ENCODE measurements around the gene PLG. TPM values are rescaled to one million over a fixed set of nuclear protein-coding genes. Genes with fewer than 3 reads are reported as not detected.
"Not testable (repeated sequence)": the region's sequence is repeated elsewhere in the genome, so short reads cannot be mapped to it uniquely, and the experiment has no call there.

PLG gene
- polyA plus RNA-seq, 2 of the 4 experiments (the other 2 are of a cell fraction), result not detected

- 32% methylated on average over 2 of the region's 2 CpGs for WGBS (ENCODE audit: missing lambda C conversion rate)
- POLR2A ChIA-PET, result no interaction called here
- no peak overlapping the region for H3K27ac ChIP-seq
- DNase-seq (ENCODE audit: low read depth in 1 of 2, low spot score in 1 of 2), result no peak
- TF ChIP-seq BCL3 (IDR thresholded peaks at IDR 0.05) (no peak), RCOR1 (IDR thresholded peaks at IDR 0.05; ENCODE audit: low read depth, low read length) (no peak), ZNF302 (CRISPR knock-in tag; IDR thresholded peaks at IDR 0.05) (no peak), FOXS1 (CRISPR knock-in tag; IDR thresholded peaks at IDR 0.05) (no peak), EP300 (IDR thresholded peaks at IDR 0.05) (no peak), HOXB5 (CRISPR knock-in tag; IDR thresholded peaks at IDR 0.05) (no peak), PHF8 (IDR thresholded peaks at IDR 0.05; ENCODE audit: borderline replicate concordance, low read depth) (no peak), MAZ (IDR thresholded peaks at IDR 0.05; ENCODE audit: borderline replicate concordance, low read depth, low read length) (no peak), CBX8 (IDR thresholded peaks at IDR 0.05) (no peak), POLR2AphosphoS2 (conservative IDR thresholded peaks at IDR 0.05; ENCODE audit: low read length) (no peak), ZSCAN20 (CRISPR knock-in tag; IDR thresholded peaks at IDR 0.05) (no peak)
- H3K4me3 ChIP-seq, result no peak overlapping the region
- H3K4me1 ChIP-seq, result no peaks in the 10 kb centered on the region
- no peak for ATAC-seq
- no peak overlapping the region for H3K4me2 ChIP-seq
- CTCF ChIA-PET, result interaction anchor here (0.6 to 2.3 kb wide), 4 partner anchors 332 to 1377 kb away, joined by 3 to 6 read pairs (median 3); no protein-coding TSS in a partner anchor
- no peak for FAIRE-seq
- no peaks in the 10 kb centered on the region for H3K9me3 ChIP-seq
Measured at GRCh38 chr6:160742090-160742489, 40.0 kb downstream of the PLG start.

- H3K4me3 ChIP-seq, result no peak overlapping the region
- TF ChIP-seq FOSB (CRISPR knock-in tag; IDR thresholded peaks at IDR 0.05), result no peak
- no peak for TF ChIP-seq MYC (IDR thresholded peaks at IDR 0.05; ENCODE audit: borderline replicate concordance, low read length)
- TF ChIP-seq RNF2 (IDR thresholded peaks at IDR 0.05; ENCODE audit: borderline replicate concordance, low read depth), result no peak
- TF ChIP-seq HDAC2 (IDR thresholded peaks at IDR 0.05), result no peak
- TF ChIP-seq USF2 (IDR thresholded peaks at IDR 0.05), result no peak
- no peak for TF ChIP-seq CEBPB (IDR thresholded peaks at IDR 0.05)
- no peak for TF ChIP-seq ZNF302 (CRISPR knock-in tag; IDR thresholded peaks at IDR 0.05)
- no peak for TF ChIP-seq RCOR1 (IDR thresholded peaks at IDR 0.05; ENCODE audit: low read depth, low read length)
- TF ChIP-seq KDM1A (IDR thresholded peaks at IDR 0.05; ENCODE audit: low read depth), result no peak
- TF ChIP-seq RAD21 (conservative IDR thresholded peaks at IDR 0.05 in 1 of 2, IDR thresholded peaks at IDR 0.05 in 1 of 2), result peak; percentile 51 to 72
- TF ChIP-seq CTCF (IDR thresholded peaks at IDR 0.05), result peak; percentile 32; the same call in 2 of the 3 replicates
- POLR2A ChIA-PET, result no interaction called here
- no peaks in the 10 kb centered on the region for H3K9me3 ChIP-seq
- CTCF ChIA-PET, result interaction anchor here (0.6 to 4.0 kb wide), 9 partner anchors 14 to 626 kb away, joined by 3 to 21 read pairs (median 5); no protein-coding TSS in a partner anchor
- FAIRE-seq (no peak), ATAC-seq (peak; percentile 50 to 70; a peak in 4 of 6 replicates), DNase-seq (ENCODE audit: low read depth in 1 of 2, low spot score in 1 of 2) (peak in 1 of 2 experiments; percentile 13)
- H3K27ac ChIP-seq, result no peak overlapping the region
- WGBS (ENCODE audit: missing lambda C conversion rate), result 15% methylated on average over 5 of the region's 5 CpGs
- H3K4me2 ChIP-seq, result no peak overlapping the region
- no peaks in the 10 kb centered on the region for H3K4me1 ChIP-seq
Measured at GRCh38 chr6:160750276-160750689, 48.2 kb downstream of the PLG start.

GRCh38 chr6:160753211-160753610 is 51.2 kb downstream of the PLG start:
- ATAC-seq; DNase-seq (ENCODE audit: low read depth in 1 of 2, low spot score in 1 of 2); H3K4me1 ChIP-seq; CTCF ChIA-PET; H3K9me3 ChIP-seq; H3K4me2 ChIP-seq; POLR2A ChIA-PET; H3K27ac ChIP-seq; H3K4me3 ChIP-seq; FAIRE-seq: not testable (repeated sequence)
- 24% methylated on average over 4 of the region's 4 CpGs for WGBS (ENCODE audit: missing lambda C conversion rate)

Measured in A549 (cell line).